Stimulated activated naive CD4-positive, alpha-beta T cell treated with Interleukin-2 at 50 U/mL for 16 hours (primary cell): Measurements from ENCODE around the gene TMEM255B.

Source experiments
- DNase-seq: peaks from one replicate; lab custom pipeline; 2025; lab: John Stamatoyannopoulos, UW

TMEM255B gene

DNA sequence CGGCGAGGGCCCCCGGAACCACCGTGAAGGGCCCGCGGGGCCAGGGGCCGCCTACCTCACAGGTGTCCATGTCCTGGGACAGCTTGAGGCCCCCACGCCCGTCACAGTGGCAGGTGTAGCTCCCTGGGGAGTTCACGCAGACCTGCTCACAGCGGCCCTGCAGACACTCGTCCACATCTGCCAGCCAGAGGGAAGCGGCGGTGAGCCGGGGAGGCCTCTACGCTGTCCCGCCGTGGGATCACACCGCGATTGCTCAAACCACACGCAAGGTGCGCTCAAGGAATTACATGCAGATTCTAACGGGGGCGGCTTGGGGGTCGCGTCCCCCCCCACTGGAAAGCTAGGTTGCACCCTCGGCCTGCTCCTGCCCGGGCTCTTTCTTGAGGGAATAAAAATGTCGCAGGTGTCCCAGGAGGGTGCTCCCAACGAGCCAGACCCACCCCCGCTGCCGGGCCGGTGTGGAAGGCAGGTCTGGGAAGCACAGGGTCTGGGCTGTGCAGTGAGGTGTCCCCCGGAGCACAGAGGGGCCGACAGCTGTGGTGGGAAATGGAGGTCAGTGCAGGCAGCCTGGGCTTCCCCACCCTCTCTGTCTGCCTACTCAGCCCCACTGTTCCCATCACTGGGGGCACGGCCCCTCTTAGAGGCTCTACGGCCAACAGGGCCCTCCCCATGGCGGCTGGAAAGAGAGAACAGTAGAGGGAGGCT is 75.6 kb downstream of the TMEM255B start:
- DNase-seq: no peak

GRCh38 chr13:113835461-113836270 is 76.6 kb downstream of the TMEM255B start:
- DNase-seq: no peak

DNA sequence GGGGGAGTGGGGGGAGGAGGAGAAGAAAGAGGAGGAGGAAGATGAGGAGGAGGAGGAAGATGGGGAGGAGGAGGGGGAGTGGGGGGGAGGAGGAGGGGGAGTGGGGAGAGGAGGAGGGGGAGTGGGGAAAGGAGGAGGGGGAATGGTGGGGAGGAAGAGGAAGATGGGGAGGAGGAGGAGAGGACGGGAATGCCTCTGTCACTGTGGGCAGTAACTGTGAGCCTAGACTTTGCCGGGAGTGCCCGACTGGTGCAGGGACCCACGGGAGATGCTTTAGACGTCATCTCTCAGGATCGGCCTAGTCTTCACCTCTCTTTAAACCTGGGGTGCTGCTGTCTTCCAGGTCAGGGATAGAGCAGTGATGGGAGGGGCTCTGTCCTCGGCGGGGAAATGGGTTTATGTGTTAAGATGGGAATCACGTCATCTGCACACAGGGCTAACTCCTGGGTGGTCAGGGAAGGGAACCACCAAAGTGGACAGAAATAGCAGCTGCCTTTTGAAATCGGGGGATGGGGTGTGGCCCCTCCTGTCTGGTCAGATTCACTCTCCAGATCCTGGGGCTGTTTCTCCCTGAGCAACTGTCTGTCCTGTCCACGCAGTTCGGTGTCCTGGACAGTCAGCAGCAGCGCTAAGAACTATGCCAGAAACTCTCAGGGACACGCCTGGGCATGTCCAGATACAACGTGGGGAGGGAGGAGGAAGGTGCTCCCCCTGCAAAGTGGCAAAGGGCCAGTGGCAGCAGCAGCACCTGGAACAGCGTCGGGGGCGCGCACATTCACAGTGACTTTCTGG is 77.9 kb downstream of the TMEM255B start:
- no peak for DNase-seq

DNA sequence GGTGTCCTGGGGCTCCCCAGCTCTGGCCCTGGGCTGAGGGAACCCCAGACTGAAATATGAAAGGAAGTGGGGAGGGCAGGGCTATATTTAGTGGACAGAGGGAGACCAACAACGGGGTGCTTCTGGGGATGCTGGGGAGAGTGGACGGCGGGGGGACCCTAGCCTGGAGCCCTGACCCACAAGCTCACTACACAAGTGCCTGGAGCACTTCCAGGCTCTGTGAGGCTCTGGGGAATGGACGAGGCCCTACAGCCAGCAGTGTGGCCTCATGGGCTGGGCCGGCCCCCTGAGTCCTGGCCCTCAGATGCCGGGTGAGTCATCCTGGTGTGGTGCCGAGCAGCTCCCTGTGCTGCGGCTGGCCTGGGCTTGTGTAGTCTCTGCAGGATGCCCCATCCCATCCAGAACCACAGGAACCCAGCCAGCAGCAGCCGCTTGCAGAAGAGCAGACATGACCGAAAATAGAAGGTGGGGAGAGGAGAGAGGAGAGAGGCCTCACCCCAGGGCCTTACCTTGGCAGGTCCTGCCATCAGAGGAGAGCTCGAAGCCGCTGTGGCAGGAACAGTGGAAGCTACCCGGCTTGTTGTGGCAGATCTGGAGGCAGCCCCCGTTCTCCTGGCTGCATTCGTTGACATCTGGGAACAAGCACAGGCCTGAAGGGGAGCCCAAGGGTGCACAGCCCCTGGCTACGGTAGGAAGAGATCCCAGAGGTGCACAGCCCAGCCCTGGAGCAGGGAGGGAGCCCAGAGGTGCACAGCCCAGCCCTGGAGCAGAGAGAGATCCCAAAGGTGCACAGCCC is 78.7 kb downstream of the TMEM255B start:
- no peak for DNase-seq

GRCh38 chr13:113838711-113839201 is 79.7 kb downstream of the TMEM255B start:
- no peak for DNase-seq

- no peak for DNase-seq
Measured at GRCh38 chr13:113839536-113840204, 80.6 kb downstream of the TMEM255B start.

DNA sequence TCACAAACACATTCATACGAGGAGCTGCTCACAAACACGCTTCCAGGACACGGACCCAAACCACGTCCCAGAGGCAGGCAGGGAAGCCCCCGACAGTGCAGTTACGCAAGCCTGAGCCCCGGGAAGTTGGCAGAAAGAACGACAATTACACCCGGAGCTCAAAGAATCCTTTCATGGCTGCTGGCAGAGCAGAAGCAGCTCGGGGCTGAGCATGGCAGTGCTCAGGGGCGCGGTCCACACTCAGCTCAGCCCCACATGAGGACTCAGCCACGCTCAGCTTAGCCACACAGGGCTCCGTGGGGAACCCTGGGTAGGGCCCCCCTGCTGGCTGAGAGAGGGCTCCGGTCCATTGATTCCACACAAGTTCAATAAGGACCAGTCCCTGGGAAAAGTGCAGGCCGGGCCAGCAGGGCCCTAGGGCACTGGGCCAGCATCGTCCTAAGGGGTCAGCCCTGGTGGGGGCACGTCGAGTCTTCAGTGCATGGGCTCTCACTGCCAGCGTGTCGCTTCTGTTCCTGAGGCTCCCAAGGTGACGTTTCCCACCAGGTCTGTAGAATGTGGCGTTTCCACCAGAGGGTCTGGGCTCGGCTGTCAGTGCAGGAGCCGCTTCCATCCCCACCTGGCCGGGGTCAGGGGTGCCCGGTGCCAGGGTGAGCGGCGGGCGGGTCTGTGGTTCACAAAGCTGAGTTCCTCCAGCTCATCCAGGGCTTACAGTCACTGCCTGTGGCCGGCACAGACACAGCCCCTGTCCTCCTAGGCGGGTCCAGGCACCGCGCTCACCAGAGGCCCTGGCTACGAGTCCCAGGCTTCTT is 81.7 kb downstream of the TMEM255B start:
- DNase-seq: no peak

GRCh38 chr13:113841353-113841650 is 82.3 kb downstream of the TMEM255B start:
- no peak for DNase-seq

GRCh38 chr13:113842336-113843062 is 83.5 kb downstream of the TMEM255B start:
- no peak for DNase-seq

DNA sequence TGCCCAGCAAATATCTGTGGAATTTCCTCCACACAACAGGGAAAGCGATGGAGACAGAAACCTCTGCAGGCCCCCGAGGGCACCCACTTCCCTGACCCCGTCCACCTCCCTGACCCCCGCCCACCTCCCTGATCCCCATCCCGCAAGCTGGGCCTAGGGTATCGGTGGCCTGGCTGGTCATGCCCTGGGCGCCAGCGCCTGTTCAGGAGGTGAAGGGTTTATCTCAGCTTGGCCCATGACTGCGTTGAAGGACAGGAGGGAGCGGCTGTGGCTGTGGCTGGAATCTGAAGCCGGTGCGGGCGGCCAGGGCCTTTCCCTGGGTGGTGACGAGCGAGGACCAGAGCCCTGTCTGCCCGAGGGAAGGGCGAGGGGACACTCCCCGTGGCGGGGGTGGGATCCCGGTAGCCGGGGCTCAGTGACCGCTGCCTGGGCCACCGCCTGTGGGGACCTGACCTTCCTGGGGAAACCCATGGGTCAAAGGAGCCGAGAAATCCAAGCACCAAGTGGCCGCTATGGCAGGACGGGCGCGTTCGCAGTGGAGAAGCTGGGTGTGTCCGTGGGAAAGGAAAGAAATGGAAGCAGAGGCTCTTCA is 84.1 kb downstream of the TMEM255B start:
- DNase-seq: no peak

DNA sequence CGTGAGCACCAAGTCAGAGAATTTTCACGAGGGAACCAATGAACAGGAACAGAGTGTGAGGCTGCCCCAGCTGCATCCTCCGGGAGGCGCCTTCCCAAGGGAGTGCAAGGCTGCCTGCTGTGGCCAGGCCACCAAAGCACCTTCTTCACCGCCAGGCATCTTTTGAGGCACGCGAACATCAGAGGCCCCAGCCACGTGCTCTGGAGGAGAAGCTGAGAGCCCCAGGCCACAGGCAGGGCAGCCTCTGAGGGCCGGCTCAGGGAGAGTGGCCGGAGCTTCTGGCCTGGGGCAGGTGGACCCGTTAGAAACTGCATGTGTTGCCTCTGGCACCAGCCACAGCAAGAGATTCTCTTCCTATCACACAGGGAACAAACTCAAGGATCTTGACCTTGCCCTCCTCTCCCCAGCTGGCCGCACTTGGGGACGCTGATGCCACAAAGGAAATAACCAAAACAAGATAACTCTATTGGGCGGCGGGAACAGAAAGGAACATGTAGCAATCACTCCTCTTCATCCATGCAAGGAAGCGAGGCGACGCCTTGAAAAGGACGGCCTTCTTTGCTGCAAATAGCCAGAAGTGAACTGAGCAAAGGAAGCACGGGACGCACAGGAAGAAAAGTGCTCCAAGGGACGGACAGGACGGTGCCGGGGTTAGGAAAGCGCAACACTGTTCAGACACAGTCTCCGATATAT is 85.0 kb downstream of the TMEM255B start:
- DNase-seq: no peak

DNA sequence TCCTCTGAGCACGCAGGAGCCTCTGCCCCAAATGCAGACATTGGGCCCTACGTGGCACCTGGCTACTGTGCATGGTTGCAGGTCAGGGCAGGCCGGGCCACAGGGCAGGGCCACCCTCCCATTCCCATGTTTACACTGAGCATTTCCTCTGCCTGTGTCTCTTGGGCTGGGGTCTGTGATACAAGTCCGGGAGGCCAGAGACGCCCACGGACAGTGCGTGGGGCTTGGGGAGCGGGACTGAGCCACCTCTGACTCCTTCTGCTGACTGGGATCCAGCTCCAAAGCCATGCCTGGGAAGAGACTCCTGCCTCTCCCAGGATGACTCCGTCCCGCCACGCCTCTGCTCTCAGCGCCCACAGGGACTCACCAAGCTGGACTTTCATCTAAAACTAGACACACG is 86.0 kb downstream of the TMEM255B start:
- no peak for DNase-seq

DNA sequence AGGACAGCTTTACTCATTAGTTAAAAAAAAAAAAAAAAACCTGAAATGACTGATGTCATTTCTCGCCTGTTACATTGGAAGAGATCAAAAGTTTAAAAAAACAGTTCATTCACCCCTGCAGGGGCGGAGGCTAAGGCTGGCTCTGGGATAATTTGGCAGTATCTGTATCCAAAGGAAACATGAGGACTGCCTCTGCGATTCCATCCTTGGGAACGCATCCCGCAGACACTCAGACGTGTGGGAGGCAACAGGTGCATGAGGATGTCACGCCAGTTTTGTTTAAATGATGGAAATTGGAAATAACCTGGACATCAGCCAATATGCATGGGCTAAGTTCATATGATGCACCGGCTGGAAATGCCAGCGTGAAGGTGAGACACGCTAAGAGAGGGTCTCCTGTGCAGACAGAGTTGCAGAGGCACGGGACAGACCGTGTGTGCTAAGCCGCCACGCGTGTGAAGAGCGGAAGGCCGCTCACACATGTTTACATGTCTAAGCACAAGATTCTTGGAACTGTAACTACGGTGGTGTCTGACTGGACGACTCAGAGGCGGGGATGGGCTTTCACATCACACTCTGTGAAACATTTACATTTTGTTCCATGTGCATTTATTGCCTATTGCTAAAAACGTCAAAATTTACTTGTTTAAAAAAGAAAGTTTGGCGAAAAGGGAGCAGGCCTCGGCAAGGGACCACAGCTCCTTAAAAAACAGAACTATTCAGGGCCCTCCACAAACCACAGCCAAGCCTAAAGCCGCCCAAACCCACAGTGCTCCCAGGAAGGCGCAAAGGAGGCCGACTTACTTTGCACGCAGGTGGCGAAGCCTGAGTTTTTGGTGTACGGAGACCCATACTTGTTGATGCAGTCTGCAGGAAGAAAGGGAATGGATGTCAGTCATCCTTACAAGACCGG is 87.0 kb downstream of the TMEM255B start:
- no peak for DNase-seq

- DNase-seq: no peak
Measured at GRCh38 chr13:113846636-113847318, 87.8 kb downstream of the TMEM255B start.

DNA sequence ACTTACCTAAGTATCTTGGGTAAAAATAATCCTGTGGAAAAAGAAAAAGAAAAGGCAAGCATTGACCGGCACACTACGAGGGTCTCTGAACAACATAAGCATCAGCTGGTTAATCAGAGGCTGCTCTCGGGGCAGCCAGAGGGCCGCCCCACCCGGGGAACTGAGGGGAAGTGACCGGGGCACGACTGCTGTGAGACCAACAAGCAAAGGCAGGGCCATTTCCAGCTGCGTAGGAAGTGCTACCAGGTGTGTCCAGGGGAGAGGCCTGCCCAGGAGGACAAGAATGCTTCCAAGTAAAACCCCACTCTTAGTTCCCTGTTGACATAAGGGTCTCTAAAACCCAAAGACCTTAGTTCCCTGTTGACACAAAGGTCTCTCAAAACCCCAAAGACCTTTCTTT is 89.0 kb downstream of the TMEM255B start:
- no peak for DNase-seq

- DNase-seq: no peak
Measured at GRCh38 chr13:113848431-113849260, 89.6 kb downstream of the TMEM255B start.
